ENCODE data around the gene CEP120.
"Not testable (repeated sequence)": the region's sequence is repeated elsewhere in the genome, so short reads cannot be mapped to it uniquely, and the experiment has no call there.

Gene CEP120

GRCh38 chr5:123423278-123424149, at the start of gene CEP120:
TSS of gene CEP120 (minus strand) at chr5:123423403. CDS start at chr5:123422998, 405 bp downstream.
- DNase-seq: peak; percentile 72

DNA sequence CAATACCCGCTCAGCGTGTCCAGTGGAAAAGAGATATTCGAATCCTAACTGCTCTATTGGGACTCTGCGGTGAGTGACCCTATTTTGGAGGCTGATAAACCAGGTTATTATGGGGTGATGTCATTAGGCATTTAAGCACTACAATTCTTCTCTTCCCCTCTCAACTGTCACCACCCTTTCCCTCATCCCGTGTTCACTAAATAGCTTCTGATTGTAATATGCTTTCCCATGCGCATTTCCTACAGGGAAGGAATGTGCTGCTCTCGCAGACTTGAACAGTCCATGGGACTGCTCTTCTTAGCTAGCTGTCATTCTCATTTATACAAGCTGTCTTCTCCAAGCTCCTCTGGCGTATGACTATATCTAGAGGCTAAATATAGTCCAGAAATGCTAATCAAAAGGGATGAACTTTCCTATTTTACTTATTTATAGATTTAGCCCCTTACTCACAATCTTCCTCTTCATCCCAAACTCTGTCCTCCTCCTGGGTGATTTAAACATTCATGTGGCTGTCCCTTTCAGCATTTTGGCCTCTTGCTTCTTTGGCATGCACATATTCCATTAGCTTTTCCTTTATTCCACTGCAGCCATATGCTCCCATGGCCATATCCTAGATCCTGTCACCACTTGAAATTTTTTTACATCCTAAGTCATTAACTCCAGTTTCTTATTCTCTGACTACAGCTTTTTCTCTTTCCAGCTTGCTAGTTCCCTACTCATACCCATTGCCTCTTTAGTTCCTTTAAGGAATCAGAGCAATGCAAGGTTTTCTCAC, 49.1 kb upstream of the CEP120 start:
- DNase-seq: no peak

DNA sequence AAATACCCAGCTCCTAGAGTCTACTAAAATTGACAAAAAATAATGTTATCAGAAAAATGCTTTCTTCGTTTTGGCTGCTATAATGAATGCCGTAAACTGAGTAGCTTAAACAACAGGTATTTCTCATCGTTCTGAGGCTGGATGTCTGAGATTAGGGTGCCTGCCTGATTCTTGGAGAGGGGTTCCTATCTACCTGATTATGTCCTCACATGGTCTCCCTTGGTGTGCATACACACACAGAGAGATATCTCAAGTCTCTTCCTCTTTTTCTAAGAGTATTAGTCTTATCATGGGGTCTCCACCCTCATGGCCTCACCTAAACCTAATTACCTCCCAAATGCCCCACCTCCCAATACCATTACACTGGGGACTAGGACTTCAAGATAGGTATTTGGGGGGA, 48.2 kb upstream of the CEP120 start:
- no peak for DNase-seq

DNA sequence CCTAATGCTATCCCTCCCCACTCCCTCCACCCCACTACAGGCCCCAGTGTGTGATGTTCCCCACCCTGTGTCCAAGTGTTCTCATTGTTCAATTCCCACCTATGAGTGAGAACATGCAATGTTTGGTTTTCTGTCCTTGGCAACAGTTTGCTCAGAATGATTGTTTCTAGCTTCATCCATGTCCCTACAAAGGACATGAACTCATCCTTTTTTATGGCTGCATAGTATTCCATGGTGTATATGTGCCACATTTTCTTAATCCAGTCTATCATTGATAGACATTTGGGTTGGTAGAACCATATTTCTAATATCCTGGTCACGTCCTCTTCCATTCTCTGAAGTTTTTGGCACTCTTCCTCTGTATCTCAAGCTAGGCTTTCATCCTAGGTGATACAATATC, 43.6 kb upstream of the CEP120 start:
- DNase-seq: not testable (repeated sequence)

DNA sequence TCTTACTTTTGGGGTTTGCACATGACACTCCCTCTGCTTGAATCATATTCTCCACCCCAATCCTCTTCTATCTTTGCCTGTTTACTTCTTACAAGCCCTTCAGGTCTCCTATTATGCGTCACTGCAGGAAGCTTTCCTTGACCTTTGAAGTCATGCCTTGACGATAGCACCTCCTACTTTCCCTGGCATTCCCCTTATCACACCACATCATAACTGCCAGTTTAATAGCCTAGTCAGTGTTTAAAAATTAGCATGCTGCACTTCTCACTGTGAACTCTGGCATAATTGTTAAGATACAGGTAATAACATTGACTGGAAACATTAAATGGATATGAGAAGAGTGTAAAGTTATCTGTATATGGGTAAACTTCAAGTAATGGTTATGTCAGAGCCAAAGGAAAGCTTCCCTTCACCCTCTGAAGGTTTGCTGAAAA, 37.1 kb upstream of the CEP120 start:
- DNase-seq: no peak

DNA sequence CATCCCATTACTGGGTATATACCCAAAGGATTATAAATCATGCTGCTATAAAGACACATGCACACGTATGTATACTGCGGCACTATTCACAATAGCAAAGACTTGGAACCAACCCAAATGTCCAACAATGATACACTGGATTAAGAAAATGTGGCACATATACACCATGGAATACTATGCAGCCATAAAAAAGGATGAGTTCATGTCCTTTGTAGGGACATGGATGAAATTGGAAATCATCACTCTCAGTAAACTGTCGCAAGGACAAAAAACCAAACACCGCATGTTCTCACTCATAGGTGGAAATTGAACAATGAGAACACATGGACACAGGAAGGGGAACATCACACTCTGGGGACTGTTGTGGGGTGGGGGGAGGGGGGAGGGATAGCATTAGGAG, 35.8 kb upstream of the CEP120 start:
- not testable (repeated sequence) for DNase-seq

GRCh38 chr5:123456242-123456641, 33.0 kb upstream of the CEP120 start:
- no peak for DNase-seq

DNA sequence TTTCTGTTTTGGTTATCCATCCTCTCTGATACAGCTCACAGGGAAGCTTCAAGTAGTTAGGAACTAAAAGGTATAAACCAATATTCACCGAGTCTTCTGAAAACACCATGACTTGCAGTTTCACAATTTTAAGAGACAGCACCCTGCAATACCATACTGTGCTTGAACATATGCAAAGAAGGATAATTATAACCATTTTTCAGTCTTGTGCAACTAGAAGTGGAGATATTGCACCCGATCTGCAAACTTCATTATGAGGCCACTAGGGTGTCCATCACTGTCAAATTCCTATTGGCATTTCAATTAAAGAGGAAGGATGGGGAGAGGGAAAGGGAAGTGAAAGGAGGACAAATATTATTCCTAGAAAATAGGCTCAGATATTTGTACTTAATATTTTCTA, 32.4 kb upstream of the CEP120 start:
- no peak for DNase-seq

DNA sequence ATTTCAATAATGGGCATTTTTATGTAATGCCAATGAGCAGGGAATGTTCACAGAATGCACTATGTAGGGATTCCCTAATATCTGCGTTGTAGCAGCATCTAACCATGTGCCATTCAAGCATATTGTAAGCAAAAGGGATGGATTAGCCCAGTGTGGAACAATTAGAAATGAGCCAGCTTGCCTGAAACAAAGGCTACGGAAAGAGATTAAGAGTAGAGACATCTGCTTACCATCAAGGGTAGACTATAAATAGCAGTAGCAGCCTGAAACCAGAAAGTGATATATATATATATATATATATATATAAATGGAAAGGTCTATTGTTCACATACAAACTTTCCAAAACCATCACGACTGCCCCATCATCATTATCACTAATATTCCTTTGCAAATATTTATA, 31.9 kb upstream of the CEP120 start:
- no peak for DNase-seq

GRCh38 chr5:123454259-123454911, 31.2 kb upstream of the CEP120 start:
- no peak for DNase-seq

- no peak for DNase-seq
These were observed 29.2 kb upstream of the CEP120 start for GRCh38 chr5:123452401-123452800.

DNA sequence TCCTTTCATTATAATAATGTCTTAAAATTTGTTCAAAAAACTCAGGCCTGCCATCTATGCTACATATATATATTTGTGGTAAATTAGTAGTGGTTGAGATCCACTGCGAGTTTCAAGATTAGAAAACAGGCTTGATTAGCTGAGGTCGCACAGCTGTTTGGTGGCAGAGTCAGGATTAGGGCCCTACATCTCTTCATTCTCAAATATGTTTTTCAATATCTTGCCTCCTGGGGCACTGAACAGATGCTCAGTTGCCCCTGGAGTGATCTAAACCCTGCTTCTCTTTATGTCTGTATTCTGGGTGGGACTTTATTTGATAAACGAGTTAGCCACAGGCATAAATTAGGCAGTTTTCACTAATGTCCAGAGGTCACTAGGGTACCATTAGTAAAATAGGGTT, 27.8 kb upstream of the CEP120 start:
- DNase-seq: no peak

- DNase-seq: peak; percentile 30
These were observed 27.4 kb upstream of the CEP120 start for GRCh38 chr5:123450640-123451039.

DNA sequence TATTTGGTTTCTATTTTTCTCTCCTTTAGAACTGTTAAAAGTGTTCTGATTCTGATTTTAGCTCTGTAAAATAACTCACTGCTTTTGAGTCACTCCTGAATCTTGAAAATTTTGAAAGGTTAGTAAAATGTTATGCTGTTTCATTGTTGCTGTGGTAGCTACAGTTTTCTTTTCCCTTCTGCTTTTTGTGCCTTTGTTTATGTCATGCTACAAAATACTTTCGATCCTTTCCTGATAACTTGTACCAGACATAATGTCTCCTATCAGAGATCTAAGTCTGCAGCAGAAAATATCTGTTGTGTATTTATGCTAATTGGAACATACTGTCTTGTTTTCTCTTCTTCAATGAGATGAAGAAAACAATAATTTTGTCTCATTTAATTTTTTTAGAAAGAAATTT, 26.9 kb upstream of the CEP120 start:
- no peak for DNase-seq

DNA sequence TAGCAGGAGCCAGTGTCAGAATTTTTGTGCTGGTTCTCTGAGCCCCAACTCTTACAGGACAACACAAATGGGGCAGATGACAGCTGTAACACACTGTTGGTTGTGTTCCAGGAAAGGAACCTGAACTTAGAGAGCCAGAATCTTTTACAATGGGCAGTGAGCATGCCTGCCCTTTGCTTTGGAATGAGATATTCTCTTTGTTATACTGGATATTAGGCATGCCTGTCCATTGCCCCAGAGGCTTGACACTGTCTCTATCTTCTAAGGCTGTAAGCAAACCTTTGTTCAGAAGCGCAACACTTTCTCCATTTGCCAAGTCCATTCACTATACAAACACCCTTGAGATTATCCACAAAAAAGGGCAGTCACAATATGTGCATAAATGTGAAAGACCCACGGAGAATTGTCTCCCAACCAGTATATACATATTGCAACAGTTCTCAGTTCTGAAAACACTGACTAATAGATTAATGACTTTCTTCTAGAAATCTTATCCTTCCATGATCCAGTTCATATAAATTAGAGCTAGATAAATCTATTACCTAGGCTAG, 26.3 kb upstream of the CEP120 start:
- DNase-seq: no peak

- DNase-seq: no peak
These were observed 25.5 kb upstream of the CEP120 start for GRCh38 chr5:123448743-123449142.

- DNase-seq: no peak
These were observed 24.9 kb upstream of the CEP120 start for GRCh38 chr5:123448017-123448617.

DNA sequence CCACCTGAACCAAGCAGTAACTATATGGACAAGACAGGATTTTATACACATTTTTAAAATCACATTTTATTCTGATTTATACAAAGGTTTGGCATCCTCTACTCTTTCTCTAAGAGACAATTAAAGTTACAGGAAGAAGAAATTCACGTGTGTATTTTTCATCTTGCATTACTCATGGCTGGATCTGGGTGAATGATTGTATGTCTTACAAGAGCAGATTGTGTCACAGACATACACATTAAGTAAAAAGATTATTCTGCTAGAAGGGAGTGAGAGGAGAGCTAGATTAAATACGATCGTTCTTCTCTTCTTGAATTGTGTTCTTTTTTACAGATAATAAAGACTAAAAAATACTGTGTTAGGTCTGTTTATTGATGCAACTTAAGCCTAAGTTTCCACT, 20.8 kb upstream of the CEP120 start:
- no peak for DNase-seq

- no peak for DNase-seq
These were observed 18.2 kb upstream of the CEP120 start for GRCh38 chr5:123441408-123441807.

DNA sequence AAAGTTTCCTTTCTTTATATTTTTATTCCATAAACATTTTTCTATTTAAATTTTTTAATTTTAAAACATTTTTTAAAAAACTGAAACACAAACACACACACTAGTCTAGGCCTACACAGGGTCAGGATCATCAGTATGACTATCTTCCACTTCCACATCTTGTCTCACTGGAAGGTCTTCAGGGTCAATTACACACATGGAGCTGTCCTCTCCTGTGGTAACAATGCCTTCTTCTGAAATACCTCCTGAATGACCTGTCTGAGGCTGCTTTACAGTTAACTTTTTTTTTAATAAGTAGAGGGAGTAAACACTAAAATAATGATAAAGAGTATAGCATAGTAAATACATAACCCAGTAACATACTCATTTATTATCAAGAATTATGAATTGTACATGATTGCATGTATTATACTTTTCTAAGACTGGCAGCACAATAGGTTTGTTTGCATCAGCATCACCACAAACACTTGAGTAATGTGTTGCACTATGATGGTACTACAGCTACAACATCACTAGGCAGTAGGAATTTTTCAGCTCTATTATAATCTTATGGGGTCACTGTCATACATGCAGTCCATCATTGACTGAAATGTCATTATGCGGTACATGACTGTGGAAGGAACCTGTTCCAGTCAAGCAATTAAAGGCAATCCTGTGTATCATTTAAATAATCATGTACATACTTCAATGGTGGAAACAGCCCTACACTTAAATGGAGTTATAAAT, 17.4 kb upstream of the CEP120 start:
- no peak for DNase-seq

- DNase-seq: no peak
These were observed 16.5 kb upstream of the CEP120 start for GRCh38 chr5:123439709-123440108.

DNA sequence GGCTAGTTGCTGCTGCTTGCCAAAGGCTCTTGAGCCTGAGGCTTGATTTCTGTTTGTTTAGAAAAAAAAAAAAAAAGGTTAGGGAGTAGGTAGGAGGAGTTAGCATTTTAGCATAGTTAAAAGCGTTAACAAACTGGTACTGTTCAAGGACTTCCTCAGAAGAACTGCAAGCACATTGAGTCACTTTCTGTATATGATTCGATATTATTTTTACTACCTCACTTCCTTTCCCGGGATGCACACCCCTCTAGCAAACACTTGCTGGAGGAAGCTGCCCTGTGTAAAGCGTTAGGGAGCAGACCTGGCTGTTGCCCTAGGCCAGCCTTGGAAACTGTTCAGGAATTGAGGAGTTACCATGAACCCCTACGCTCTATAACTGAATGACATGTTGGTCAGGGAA, 15.7 kb upstream of the CEP120 start:
- DNase-seq: no peak
